ENCODE data around the gene SLC15A2.
"Not testable (repeated sequence)": the region's sequence is repeated elsewhere in the genome, so short reads cannot be mapped to it uniquely, and the experiment has no call there.

The SLC15A2 gene, protein sequence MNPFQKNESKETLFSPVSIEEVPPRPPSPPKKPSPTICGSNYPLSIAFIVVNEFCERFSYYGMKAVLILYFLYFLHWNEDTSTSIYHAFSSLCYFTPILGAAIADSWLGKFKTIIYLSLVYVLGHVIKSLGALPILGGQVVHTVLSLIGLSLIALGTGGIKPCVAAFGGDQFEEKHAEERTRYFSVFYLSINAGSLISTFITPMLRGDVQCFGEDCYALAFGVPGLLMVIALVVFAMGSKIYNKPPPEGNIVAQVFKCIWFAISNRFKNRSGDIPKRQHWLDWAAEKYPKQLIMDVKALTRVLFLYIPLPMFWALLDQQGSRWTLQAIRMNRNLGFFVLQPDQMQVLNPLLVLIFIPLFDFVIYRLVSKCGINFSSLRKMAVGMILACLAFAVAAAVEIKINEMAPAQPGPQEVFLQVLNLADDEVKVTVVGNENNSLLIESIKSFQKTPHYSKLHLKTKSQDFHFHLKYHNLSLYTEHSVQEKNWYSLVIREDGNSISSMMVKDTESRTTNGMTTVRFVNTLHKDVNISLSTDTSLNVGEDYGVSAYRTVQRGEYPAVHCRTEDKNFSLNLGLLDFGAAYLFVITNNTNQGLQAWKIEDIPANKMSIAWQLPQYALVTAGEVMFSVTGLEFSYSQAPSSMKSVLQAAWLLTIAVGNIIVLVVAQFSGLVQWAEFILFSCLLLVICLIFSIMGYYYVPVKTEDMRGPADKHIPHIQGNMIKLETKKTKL

DNA sequence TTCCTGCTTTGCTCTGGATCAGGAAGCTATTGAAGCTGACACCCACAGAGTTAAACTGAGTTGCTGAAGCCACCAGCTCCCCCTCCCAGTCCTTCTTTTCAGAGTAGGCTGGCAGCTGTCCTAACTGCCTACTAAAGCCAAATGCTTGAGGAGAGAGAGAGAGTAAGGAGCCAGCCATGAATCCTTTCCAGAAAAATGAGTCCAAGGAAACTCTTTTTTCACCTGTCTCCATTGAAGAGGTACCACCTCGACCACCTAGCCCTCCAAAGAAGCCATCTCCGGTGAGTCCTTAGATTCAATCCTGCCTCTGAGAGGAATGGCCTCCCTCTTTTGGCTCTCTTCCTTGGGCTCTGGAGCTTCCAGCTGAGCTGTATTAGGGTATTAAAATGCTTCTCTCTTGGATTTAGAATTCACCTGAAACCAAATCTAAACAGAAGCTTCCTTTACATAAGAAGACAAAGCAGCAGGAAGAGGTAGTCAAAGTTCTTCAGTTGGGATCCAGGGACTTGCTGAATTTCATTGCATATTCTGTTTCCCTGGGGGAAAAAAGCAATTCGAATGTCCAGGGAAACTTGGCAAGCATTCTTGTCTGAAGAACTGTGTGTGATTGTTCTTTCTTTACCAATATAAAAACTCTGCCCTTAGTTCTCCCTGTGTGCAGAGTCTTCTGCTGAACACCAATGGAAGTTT lies at the start of gene SLC15A2:
TSS of gene SLC15A2 (plus strand) at position 101 of the 690 bp plus-strand sequence. CDS start at position 177, 76 bp downstream.
- TF ChIP-seq, protein P1, sequence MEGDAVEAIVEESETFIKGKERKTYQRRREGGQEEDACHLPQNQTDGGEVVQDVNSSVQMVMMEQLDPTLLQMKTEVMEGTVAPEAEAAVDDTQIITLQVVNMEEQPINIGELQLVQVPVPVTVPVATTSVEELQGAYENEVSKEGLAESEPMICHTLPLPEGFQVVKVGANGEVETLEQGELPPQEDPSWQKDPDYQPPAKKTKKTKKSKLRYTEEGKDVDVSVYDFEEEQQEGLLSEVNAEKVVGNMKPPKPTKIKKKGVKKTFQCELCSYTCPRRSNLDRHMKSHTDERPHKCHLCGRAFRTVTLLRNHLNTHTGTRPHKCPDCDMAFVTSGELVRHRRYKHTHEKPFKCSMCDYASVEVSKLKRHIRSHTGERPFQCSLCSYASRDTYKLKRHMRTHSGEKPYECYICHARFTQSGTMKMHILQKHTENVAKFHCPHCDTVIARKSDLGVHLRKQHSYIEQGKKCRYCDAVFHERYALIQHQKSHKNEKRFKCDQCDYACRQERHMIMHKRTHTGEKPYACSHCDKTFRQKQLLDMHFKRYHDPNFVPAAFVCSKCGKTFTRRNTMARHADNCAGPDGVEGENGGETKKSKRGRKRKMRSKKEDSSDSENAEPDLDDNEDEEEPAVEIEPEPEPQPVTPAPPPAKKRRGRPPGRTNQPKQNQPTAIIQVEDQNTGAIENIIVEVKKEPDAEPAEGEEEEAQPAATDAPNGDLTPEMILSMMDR (IDR thresholded peaks at IDR 0.05; ENCODE audit: insufficient read depth, missing control alignments): no peak
- FAIRE-seq: no peak
- no peak for DNase-seq (ENCODE audit: insufficient read length, low spot score)

DNA sequence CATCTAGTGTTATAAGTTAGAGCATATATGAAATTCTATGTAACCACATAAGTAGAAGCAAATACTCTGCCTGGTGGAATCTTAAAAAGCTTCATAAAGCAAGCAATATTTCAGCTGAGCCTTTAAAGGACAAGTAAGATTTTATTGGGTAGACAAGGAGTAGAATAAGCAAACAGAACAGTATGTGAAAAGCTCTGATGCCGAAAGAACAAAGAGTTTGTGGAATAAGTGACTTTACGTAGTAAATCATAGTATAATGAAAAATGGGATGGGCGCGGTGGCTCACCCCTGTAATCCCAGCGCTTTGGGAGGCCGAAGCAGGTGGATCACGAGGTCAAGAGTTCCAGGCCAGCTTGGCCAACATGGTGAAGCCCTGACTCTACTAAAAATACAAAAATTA lies 49.3 kb upstream of the SLC15A2 start:
- DNase-seq (ENCODE audit: insufficient read length, low spot score) (no peak), FAIRE-seq (no peak)
- TF ChIP-seq, protein P1 (IDR thresholded peaks at IDR 0.05; ENCODE audit: insufficient read depth, missing control alignments): no peak

DNA sequence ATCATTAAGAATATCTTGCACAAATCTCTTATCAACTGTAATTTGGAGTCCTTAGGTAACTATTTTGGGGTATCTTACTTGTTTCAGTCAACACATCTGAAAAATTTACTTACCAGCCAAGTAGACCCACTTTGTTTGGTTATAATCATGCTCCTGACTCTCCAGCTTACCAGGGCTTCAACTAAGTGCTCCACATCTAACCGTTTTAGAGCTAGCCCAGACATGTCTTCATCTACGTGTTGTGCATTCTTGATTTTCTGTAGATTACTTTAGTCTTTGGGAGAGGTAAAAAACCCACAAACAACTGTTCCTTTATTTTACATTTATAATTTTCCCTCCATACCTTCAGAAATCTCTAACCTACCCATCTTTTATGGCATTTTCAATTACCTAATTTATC lies 41.9 kb upstream of the SLC15A2 start:
- TF ChIP-seq, protein P1 (IDR thresholded peaks at IDR 0.05; ENCODE audit: insufficient read depth, missing control alignments): no peak
- no peak for FAIRE-seq
- DNase-seq (ENCODE audit: insufficient read length, low spot score): no peak

DNA sequence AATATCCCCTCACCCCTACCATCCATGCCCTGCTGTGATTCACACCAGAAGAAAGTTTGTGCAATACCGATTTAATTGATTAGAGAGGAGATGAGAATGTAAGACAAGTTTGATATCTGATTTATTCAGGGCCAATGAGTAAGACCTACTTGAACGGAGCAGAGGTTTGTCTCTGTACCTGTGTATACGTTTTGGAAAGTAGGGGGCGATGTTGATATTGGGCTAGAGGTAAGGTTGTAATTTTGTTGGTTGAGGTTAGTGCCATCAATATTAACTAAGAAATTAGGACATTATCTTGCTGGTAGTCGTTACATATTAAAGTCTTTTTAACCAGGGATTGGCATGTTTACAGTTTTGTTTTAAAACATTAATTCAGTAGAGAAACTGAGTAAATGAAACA lies 38.6 kb upstream of the SLC15A2 start:
- no peak for DNase-seq (ENCODE audit: insufficient read length, low spot score)
- no peak for FAIRE-seq
- TF ChIP-seq, protein P1 (IDR thresholded peaks at IDR 0.05; ENCODE audit: insufficient read depth, missing control alignments): peak; percentile 23

DNA sequence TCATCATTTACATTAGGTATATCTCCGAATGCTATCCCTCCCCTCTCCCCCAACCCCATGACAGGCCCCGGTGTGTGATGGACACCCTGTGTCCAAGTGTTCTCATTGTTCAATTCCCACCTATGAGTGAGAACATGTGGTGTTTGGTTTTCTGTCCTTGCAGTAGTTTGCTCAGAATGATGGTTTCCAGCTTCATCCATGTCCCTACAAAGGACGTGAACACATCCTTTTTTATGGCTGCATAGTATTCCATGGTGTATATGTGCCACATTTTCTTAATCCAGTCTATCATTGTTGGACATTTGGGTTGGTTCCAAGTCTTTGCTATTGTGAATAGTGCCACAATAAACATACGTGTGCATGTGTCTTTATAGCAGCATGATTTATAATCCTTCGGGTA lies 36.4 kb upstream of the SLC15A2 start:
- DNase-seq (ENCODE audit: insufficient read length, low spot score); FAIRE-seq: not testable (repeated sequence)

DNA sequence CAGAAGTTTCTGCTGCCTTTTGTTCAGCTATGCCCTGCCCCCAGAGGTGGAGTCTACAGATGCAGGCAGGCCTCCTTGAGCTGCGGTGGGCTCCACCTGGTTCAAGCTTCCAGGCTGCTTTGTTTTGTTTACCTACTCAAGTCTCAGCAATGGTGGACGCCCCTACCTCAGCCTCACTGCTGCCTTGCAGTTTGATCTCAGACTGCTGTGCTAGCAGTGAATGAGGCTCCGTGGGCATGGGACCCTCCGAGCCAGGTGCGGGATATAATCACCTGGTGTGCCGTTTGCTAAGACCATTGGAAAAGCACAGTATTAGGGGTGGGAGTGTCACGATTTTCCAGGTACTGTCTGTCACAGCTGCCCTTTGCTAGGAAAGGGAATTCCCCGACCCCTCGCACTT lies 31.0 kb upstream of the SLC15A2 start:
- not testable (repeated sequence) for FAIRE-seq; DNase-seq (ENCODE audit: insufficient read length, low spot score)

DNA sequence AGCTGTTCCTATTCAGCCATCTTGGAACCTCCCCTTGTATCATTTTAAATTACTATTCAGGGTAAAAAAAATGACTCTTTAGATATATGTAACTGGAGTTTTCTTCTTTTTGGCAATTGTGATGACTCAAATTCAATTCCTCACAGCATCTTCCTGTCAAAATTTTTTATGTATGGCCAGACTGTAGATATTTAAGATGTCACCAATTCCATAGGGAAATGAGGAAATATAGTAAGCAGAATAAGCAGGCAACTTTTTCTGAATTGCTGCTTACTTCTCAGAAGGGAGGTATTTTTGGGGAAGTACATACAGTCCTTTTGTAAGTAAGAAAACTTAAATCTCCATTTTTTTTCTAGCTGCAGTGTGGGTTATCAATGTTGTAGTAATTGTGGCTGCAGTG lies 30.4 kb upstream of the SLC15A2 start:
- DNase-seq (ENCODE audit: insufficient read length, low spot score) (no peak), FAIRE-seq (no peak)
- TF ChIP-seq, protein P1 (IDR thresholded peaks at IDR 0.05; ENCODE audit: insufficient read depth, missing control alignments): no peak

DNA sequence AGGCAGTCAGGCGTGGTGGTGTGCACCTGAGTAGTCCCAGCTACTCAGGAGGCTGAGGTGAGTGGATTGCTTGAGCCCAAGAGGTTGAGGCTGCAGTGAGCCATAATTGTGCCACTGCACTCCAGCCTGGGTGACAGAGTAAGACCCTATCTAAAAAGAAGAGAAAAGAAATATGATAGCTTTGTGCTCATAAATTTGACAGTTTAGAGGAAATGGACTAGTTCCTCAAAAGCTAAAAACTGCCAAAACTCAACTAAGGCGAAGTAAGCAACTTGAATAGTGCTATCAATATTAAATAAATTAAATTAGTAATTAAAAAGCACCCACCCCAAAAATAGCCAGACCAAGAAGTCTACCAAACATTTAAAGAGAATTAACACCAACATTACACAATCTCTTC lies 24.5 kb upstream of the SLC15A2 start:
- FAIRE-seq (no peak), DNase-seq (ENCODE audit: insufficient read length, low spot score) (no peak)
- TF ChIP-seq, protein P1 (IDR thresholded peaks at IDR 0.05; ENCODE audit: insufficient read depth, missing control alignments): no peak
